HCT116 (cell line): ENCODE measurements around the gene PLSCR4.
A peak's percentile ranks its signal among the peaks of the same experiment; 100 is the strongest.

ENCODE experiments used
- CTCF ChIP-seq, 3 experiments: fragments of 200-600 bp in 1 of 3; sonication (generic) in 1 of 3; IDR thresholded peaks in 2 of 3; conservative IDR thresholded peaks in 1 of 3; 2 replicates each; pipeline ENCODE4 v1.5.1; 2012 to 2017; ENCODE audit warnings: low read depth in 2 of 3, low read length in 2 of 3, antibody characterized with exemption in 1 of 3, borderline replicate concordance in 1 of 3, control low read depth in 1 of 3, mild to moderate bottlenecking in 1 of 3, mixed read lengths in 1 of 3, mixed run types in 1 of 3, moderate library complexity in 1 of 3; ENCODE audit not compliant: insufficient read depth in 1 of 3
- POLR2A ChIP-seq: IDR thresholded peaks from 2 replicates; pipeline ENCODE4 v1.7.0; 2011; ENCODE audit warnings: borderline replicate concordance; ENCODE audit not compliant: insufficient read depth, insufficient read length; ENCODE audit errors: extremely low read depth

GRCh38 chr3:146222204-146223046 is 28.5 kb downstream of the PLSCR4 start:
- no peak for TF ChIP-seq POLR2A
- peak; percentile 53 to 67 (median 60); a peak in 5 of 6 replicates for TF ChIP-seq CTCF (IDR thresholded peaks at IDR 0.05 in 2 of 3, conservative IDR thresholded peaks at IDR 0.05 in 1 of 3; ENCODE audit: borderline replicate concordance in 1 of 3, insufficient read depth in 1 of 3, low read depth in 2 of 3, low read length in 2 of 3)
